Stimulated activated CD8-positive, alpha-beta memory T cell treated with anti-CD3 and anti-CD28 coated beads, Interleukin-4, amount 100 ng/mL, for 24 hours (primary cell): Measurements from ENCODE around the gene GSG1L.
"Not testable (repeated sequence)": the region's sequence is repeated elsewhere in the genome, so short reads cannot be mapped to it uniquely, and the experiment has no call there.

Experiments
- DNase-seq: peaks from one replicate; pipeline ENCODE4 v3.0.0-alpha.2; 2020; ENCODE audit warnings: low read depth

The GSG1L gene

DNA sequence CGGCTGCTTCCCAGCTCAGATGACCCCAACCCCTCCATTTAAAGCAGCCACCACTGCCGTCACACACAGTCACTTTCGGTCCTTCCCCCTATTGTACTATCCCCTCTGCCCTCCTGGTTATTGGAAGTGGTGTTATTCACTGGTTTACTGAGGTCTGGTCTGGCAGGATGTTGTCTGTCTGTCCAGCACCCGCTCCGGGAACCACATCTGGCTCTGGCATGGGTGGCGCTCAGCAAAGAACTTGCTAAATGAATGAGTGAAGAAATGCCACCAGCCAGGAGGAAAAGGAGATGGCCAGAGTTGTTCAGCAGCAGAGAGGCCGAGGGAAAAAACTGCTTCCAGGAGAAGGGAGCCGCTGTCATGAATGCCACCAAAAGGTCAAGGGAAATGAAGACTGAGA, 161.6 kb downstream of the GSG1L start:
- no peak for DNase-seq

DNA sequence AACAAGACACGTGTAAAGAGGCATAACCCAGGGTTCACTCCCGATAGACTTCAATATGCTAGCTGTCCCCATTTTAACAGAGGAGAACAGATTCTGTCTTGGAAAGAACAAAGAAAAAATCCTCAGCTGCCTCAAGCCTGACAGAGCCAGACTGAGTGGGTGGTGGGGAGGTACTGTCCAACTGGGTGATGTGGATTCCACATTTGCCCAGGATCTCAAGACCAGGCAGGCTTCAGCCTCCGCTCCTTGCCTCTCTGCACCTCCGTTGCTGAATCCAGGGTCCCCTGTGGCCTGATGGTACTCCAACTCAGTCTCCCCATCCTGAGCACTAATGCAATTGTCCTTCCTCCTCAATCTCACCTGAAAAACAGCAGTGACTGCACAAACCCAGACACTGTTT, 163.8 kb downstream of the GSG1L start:
- DNase-seq = no peak

GRCh38 chr16:27894386-27894785, 169.1 kb downstream of the GSG1L start:
- no peak for DNase-seq

DNA sequence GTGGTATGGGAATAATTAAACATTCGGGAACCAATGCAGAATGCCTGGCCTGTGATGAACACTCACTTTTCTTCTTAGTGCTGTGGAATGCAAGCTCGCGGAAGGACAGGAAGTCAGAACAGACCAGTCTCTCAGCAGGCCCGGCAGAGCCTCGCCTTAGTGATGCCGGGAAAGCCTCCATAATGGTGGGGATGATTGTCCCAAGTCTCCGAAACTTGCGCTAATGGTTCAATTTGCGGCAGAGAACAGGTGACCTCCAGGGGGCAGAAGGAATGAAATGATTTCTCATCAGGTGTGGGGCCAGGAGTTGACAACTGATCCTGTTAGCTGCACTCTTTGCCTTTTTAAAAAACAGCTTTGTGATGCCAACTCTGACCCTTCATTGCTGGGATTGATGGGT, 170.6 kb downstream of the GSG1L start:
- no peak for DNase-seq

- no peak for DNase-seq
Observed at GRCh38 chr16:27890866-27891265, 172.6 kb downstream of the GSG1L start.

GRCh38 chr16:27890006-27890405, 173.5 kb downstream of the GSG1L start:
- DNase-seq = no peak

GRCh38 chr16:27883576-27883975, 179.9 kb downstream of the GSG1L start:
- no peak for DNase-seq

DNA sequence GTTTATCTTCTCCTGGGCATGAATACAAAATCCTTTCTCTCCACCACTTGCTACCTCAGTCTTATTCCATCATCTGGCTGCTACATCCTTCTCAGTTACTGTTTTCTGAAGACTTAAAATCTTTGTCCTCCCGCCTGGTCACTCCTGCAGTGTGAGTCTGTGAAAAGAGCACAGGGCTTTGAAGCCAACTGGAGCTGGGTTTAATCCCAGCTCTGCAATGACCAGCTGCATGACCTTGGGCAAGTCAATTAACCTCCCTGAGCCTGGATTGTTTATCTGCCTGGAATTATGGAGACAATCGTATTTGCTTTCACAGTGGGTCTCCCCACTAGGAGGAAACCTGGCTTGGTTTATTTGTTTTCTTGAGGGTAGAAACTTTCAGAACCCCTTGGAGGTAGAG, 183.2 kb downstream of the GSG1L start:
- DNase-seq = no peak

DNA sequence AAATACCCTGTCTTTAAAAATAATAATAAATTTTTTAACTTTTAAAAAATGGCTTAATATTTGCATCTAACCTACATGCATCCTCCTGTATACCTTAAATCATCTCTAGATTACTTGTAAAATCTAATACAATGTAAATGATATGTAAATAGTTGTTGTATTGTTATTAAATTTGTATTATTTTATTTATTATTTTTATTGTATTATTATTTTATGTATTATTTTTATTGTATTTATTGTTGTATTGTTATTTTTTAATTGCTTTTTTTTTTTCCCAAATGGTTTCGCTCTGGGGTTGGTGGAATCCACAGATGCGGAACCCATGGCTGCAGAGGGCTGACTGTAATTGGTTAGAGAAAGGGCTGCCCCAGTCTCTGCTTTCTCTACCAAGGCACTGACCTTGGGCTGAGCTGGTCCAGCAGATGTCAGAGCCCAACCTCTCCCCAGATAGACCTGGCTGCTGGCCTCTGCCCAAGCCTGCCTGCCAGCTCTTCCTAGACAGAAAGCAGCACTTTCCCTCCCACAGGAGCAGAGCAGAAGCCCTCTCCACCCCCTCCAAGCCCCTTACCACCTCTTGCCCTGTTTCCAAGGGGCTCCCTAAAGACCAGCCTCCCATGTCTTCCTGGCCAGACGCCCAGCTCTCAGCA, 183.8 kb downstream of the GSG1L start:
- no peak for DNase-seq

- not testable (repeated sequence) for DNase-seq
Observed at GRCh38 chr16:27872627-27873026, 190.9 kb downstream of the GSG1L start.

GRCh38 chr16:27870116-27870798, 193.3 kb downstream of the GSG1L start:
- DNase-seq = no peak

- DNase-seq = no peak
Observed at GRCh38 chr16:27869411-27869810, 194.1 kb downstream of the GSG1L start.

DNA sequence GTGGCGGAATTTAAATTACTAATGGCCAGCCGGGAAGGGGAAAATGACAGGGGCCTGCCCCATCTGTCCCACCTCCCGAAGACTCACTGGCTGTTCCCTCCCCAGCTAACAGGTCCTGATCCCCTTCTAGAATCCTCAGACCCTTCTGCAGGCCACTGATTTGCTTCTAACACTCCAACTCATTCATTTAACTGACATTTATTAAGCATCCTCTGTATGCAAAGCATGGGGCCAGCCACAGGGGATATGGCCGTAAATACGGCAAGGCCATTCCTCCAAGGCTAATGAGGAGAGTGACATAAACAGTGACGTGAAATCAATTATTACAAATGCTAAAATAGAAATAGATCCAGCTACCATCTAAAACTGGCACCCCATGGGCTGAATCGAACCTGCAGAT, 195.3 kb downstream of the GSG1L start:
- no peak for DNase-seq

GRCh38 chr16:27867122-27868110, 196.1 kb downstream of the GSG1L start:
- DNase-seq = peak; percentile 14

GRCh38 chr16:27863377-27863776, 200.1 kb downstream of the GSG1L start:
- DNase-seq = no peak

DNA sequence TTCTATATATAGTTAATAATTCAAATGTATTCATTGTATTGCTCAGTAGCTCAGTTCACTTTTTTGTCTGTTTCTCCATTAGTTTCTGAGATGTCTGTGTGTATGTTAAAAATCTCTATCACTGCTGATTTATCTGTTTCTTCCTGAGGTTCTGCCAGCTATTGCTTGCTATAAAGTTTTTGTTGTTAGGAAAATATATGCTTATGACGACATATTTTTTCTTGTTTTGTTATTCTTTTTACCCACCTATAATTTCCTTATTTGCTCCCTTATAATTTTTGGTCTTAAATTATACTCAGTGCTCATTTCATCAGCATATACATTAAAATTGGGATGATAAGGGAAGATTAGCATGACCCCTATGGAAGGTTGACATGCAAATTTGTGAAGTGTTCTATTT, 200.6 kb downstream of the GSG1L start:
- no peak for DNase-seq

GRCh38 chr16:27860091-27860490, 203.4 kb downstream of the GSG1L start:
- no peak for DNase-seq

- DNase-seq = no peak
Observed at GRCh38 chr16:27859020-27859419, 204.5 kb downstream of the GSG1L start.

- DNase-seq = no peak
Observed at GRCh38 chr16:27853651-27854050, 209.9 kb downstream of the GSG1L start.

DNA sequence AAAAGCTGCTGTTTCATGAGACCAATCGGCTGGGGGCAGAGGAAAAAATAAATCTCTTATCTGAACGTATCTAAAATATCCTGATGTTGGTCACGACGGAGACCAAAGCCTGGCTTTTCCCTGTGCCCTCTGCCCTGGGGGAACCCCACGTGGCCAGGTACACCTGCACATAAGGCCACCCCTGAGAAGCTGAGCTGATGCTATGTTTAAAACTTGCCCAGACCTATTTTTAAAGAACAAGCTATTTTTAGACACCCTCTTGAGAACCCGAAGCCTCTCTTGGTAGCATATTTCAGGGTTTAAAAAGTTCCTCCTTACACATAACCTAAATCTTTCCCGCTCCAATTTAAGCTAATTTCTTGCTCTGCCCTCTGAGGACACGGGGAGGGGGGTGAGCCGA, 210.4 kb downstream of the GSG1L start:
- no peak for DNase-seq

- DNase-seq = no peak
Observed at GRCh38 chr16:27852681-27853080, 210.8 kb downstream of the GSG1L start.

DNA sequence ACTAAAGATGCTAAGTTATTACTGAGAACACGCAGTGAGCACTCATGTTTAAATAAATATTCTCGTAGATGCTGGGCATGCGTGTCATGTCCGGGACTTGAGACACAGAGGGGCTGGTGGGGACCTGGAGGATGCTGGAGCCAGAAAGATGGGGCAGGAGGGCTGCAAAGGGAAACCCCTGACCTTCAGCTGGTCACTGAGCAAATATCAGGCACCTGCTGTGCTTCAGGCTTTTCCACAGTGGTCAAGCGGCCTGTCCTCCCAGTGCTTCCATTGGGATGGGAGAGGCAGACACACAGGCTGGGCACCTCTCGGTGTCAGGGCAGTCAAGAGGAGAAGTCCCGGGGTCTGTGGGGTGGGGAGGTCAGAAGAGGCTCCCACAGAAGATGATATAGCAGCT, 211.4 kb downstream of the GSG1L start:
- no peak for DNase-seq

- DNase-seq = no peak
Observed at GRCh38 chr16:27851586-27851985, 211.9 kb downstream of the GSG1L start.
